NCI-H1105 treated with DMSO at 0.1 percent for 48 hours (cell line): Measurements from ENCODE around the gene PRKAG2.
"Not testable (repeated sequence)": the region's sequence is repeated elsewhere in the genome, so short reads cannot be mapped to it uniquely, and the experiment has no call there.

Experiments used
- DNase-seq: peaks from one replicate; lab custom pipeline; 2025; lab: John Stamatoyannopoulos, UW

PRKAG2 gene

GRCh38 chr7:151785681-151785965 lies 91.3 kb downstream of the PRKAG2 start:
- no peak for DNase-seq

- DNase-seq = no peak
Observed at GRCh38 chr7:151784853-151785680, 91.8 kb downstream of the PRKAG2 start.

GRCh38 chr7:151783958-151784575 lies 92.8 kb downstream of the PRKAG2 start:
- DNase-seq = no peak

GRCh38 chr7:151782598-151783448 lies 94.1 kb downstream of the PRKAG2 start:
- DNase-seq = peak; percentile 23

- not testable (repeated sequence) for DNase-seq
Observed at GRCh38 chr7:151782256-151782597, 94.7 kb downstream of the PRKAG2 start.

- DNase-seq = no peak
Observed at GRCh38 chr7:151781161-151781845, 95.6 kb downstream of the PRKAG2 start.

- DNase-seq = no peak
Observed at GRCh38 chr7:151780631-151781030, 96.3 kb downstream of the PRKAG2 start.

- no peak for DNase-seq
Observed at GRCh38 chr7:151779678-151780077, 97.2 kb downstream of the PRKAG2 start.

GRCh38 chr7:151779255-151779654 lies 97.7 kb downstream of the PRKAG2 start:
- no peak for DNase-seq

GRCh38 chr7:151777908-151778670 lies 98.8 kb downstream of the PRKAG2 start:
- DNase-seq = no peak

GRCh38 chr7:151777495-151777880 lies 99.4 kb downstream of the PRKAG2 start:
- DNase-seq = no peak

GRCh38 chr7:151776876-151777494 lies 99.9 kb downstream of the PRKAG2 start:
- DNase-seq = no peak

GRCh38 chr7:151776446-151776845 lies 100.5 kb downstream of the PRKAG2 start:
- DNase-seq = no peak

GRCh38 chr7:151775547-151776443 lies 101.1 kb downstream of the PRKAG2 start:
- no peak for DNase-seq

- DNase-seq = no peak
Observed at GRCh38 chr7:151774951-151775350, 102.0 kb downstream of the PRKAG2 start.

GRCh38 chr7:151773797-151774196 lies 103.1 kb downstream of the PRKAG2 start:
- no peak for DNase-seq

GRCh38 chr7:151770232-151770631 lies 106.7 kb downstream of the PRKAG2 start:
- DNase-seq = no peak

- no peak for DNase-seq
Observed at GRCh38 chr7:151769188-151769821, 107.6 kb downstream of the PRKAG2 start.

GRCh38 chr7:151768805-151769187 lies 108.1 kb downstream of the PRKAG2 start:
- DNase-seq = no peak

GRCh38 chr7:151767557-151767956 lies 109.4 kb downstream of the PRKAG2 start:
- DNase-seq = no peak
